GM23338 (cell line): ENCODE measurements around the gene GIMAP5. TPM values are rescaled to one million over a fixed set of nuclear protein-coding genes. Genes with fewer than 3 reads are reported as not detected.

Experiments
- ATAC-seq: fragments of 200-7000 bp; cut with Tn5 transposase; 3 replicates; pipeline ENCODE4 v1.9.1; 2020
- DNase-seq: peaks from one replicate; pipeline ENCODE4 v3.0.0-alpha.2; 2015; ENCODE audit warnings: low spot score
- H2AFZ ChIP-seq: fragments of 200-600 bp; sonication (generic); 2 replicates; pipeline ENCODE4 v1.8.0; 2016; ENCODE audit warnings: antibody characterized with exemption, mild to moderate bottlenecking, moderate library complexity
- H3F3A ChIP-seq: fragments of 200-600 bp; sonication (generic); replicated peaks from 2 replicates; pipeline ENCODE4 v1.8.0; 2017; ENCODE audit warnings: antibody characterized with exemption, mixed run types, low read depth
- H3K27ac ChIP-seq: fragments of 200-600 bp; sonication (generic); 2 replicates; pipeline ENCODE4 v1.6.1; 2016; ENCODE audit warnings: low read depth
- H3K27me3 ChIP-seq: fragments of 200-600 bp; sonication (generic); 2 replicates; pipeline ENCODE4 v1.8.0; 2016; ENCODE audit warnings: mild to moderate bottlenecking, mixed run types, moderate library complexity; ENCODE audit not compliant: insufficient read depth
- H3K36me3 ChIP-seq: fragments of 200-600 bp; sonication (generic); 2 replicates; pipeline ENCODE4 v1.8.0; 2016; ENCODE audit warnings: mild to moderate bottlenecking; ENCODE audit not compliant: insufficient read depth
- H3K4me1 ChIP-seq: fragments of 200-600 bp; sonication (generic); 2 replicates; pipeline ENCODE4 v1.8.0; 2016; ENCODE audit warnings: mild to moderate bottlenecking, moderate library complexity; ENCODE audit not compliant: insufficient read depth
- H3K4me2 ChIP-seq: fragments of 200-600 bp; sonication (generic); 2 replicates; pipeline ENCODE4 v1.7.1; 2017; ENCODE audit warnings: mixed run types
- H3K4me3 ChIP-seq: fragments of 200-600 bp; sonication (generic); 2 replicates; pipeline ENCODE4 v1.6.1; 2016; ENCODE audit warnings: mixed run types
- H3K79me2 ChIP-seq: fragments of 200-600 bp; sonication (generic); replicated peaks from 2 replicates; pipeline ENCODE4 v1.8.0; 2017; ENCODE audit warnings: mild to moderate bottlenecking; ENCODE audit not compliant: insufficient read depth
- H3K9me2 ChIP-seq: fragments of 200-600 bp; sonication (generic); 2 replicates; pipeline ENCODE4 v1.8.0; 2017; ENCODE audit not compliant: insufficient read depth
- H4K20me1 ChIP-seq: fragments of 200-600 bp; sonication (generic); replicated peaks from 2 replicates; pipeline ENCODE4 v1.8.0; 2017; ENCODE audit warnings: mild to moderate bottlenecking; ENCODE audit not compliant: insufficient read depth
- H3K27ac Mint-ChIP-seq: 2 replicates; pipeline ENCODE4 v1.8.0; 2020; ENCODE audit warnings: inconsistent platforms, mild to moderate bottlenecking, moderate library complexity, mixed read lengths
- H3K27me3 Mint-ChIP-seq: 3 replicates; pipeline ENCODE4 v1.8.0; 2022; ENCODE audit warnings: low read depth, mild to moderate bottlenecking, moderate library complexity, mixed read lengths, inconsistent platforms; ENCODE audit not compliant: insufficient read depth, poor library complexity
- H3K36me3 Mint-ChIP-seq: 3 replicates; pipeline ENCODE4 v1.8.0; 2021; ENCODE audit warnings: low read depth, mild to moderate bottlenecking, inconsistent platforms, moderate library complexity, mixed read lengths
- H3K4me1 Mint-ChIP-seq: 3 replicates; pipeline ENCODE4 v1.8.0; 2020; ENCODE audit warnings: mild to moderate bottlenecking, inconsistent platforms, mixed read lengths
- H3K4me3 Mint-ChIP-seq: 3 replicates; pipeline ENCODE4 v1.8.0; 2021; ENCODE audit warnings: moderate library complexity, mild to moderate bottlenecking, inconsistent platforms, mixed read lengths
- H3K9me3 Mint-ChIP-seq: 3 replicates; pipeline ENCODE4 v1.8.0; 2020; ENCODE audit warnings: moderate library complexity, mild to moderate bottlenecking, inconsistent platforms, mixed read lengths
- CREB1 ChIP-seq: fragments of 250-450 bp; sonication (Bioruptor Pico); IDR thresholded peaks from 2 replicates; pipeline ENCODE4 v1.5.0; 2020; ENCODE audit warnings: low read depth, mild to moderate bottlenecking, moderate library complexity
- EZH2phosphoT487 ChIP-seq: fragments of 200-600 bp; sonication (generic); IDR thresholded peaks from one replicate; pipeline ENCODE4 v1.8.1; 2018; ENCODE audit warnings: antibody characterized with exemption; ENCODE audit not compliant: unreplicated experiment
- JUNB ChIP-seq: IDR thresholded peaks from one replicate; pipeline ENCODE4 v1.6.1; 2016; ENCODE audit warnings: antibody characterized with exemption; ENCODE audit not compliant: unreplicated experiment
- NANOG ChIP-seq: IDR thresholded peaks from 2 replicates; pipeline ENCODE4 v1.6.1; 2016; ENCODE audit warnings: antibody characterized with exemption, borderline replicate concordance
- POLR2AphosphoS5 ChIP-seq: IDR thresholded peaks from 2 replicates; pipeline ENCODE4 v1.6.1; 2016; ENCODE audit warnings: antibody characterized with exemption, low read depth
- ZNF114 ChIP-seq: fragments of 250-450 bp; sonication (Bioruptor Pico); IDR thresholded peaks from 2 replicates; pipeline ENCODE4 v1.5.0; 2020; ENCODE audit warnings: mild to moderate bottlenecking, moderate library complexity
- ZNF331 ChIP-seq: fragments of 250-450 bp; sonication (Bioruptor Pico); IDR thresholded peaks from 2 replicates; pipeline ENCODE4 v1.5.0; 2020; ENCODE audit warnings: low read depth, mild to moderate bottlenecking, moderate library complexity
- polyA plus RNA-seq: library from polyadenylated mRNA; unstranded; fragments of >200 nt; fragmentation: Nextera tagmentation; extraction: Ambion mirVana; gene quantifications from 2 replicates; pipeline ENCODE4 v1.2.1, GENCODE V29; 2016
- total RNA-seq: library from RNA; depleted of rRNA; stranded (reverse); fragments of >200 nt; shearing (Covaris generic); gene quantifications from 2 replicates; pipeline ENCODE4 v1.2.3, GENCODE V29; 2014
- TF ChIP-seq, protein P1 (sequence below), 2 experiments: fragments of 200-600 bp in 1 of 2; sonication (generic) in 1 of 2; conservative IDR thresholded peaks; 2 replicates each; pipeline versions ENCODE4 v1.5.1 to v1.6.1; 2016 to 2017; ENCODE audit warnings: antibody characterized with exemption in 2 of 2, low read depth in 2 of 2, mild to moderate bottlenecking in 2 of 2, moderate library complexity in 1 of 2
- TF ChIP-seq, protein P2 (sequence below): IDR thresholded peaks from one replicate; pipeline ENCODE4 v1.6.1; 2018; ENCODE audit warnings: antibody characterized with exemption; ENCODE audit not compliant: unreplicated experiment
- TF ChIP-seq, protein P3 (sequence below): IDR thresholded peaks from 2 replicates; pipeline ENCODE4 v1.6.1; 2016; ENCODE audit warnings: antibody characterized with exemption
- TF ChIP-seq, protein P4 (sequence below): fragments of 250-450 bp; sonication (Bioruptor Pico); IDR thresholded peaks from 2 replicates; pipeline ENCODE4 v1.5.0; 2020; ENCODE audit warnings: mild to moderate bottlenecking, moderate library complexity

GIMAP5 gene
- total and polyA plus RNA-seq, 2 experiments from 2014 or later = not detected

DNA sequence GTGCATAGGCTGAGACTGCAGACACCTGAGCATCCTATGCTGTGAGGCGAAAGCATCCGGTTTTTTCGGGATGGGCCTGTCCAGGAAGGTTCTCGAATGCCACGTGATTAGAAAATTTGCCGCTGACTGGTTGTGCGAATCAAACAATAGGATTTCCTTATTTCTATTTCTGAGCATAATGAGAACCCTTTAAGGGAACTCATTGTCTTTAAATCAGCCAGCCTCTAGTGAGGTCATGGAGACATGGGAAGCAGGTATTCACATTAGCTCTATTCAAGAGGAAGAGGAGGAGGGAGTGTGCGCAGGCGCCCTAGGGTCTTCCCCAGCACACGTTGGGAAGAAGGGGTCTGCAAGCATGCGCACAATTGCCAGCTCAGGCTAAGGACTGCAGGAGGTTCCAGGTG lies 15.2 kb upstream of the GIMAP5 start (continued):
- TF ChIP-seq JUNB (no peak), ZNF114 (CRISPR knock-in tag) (no peak), POLR2AphosphoS5 (no peak), CREB1 (CRISPR knock-in tag) (no peak), EZH2phosphoT487 (no peak)
- TF ChIP-seq, protein P1, sequence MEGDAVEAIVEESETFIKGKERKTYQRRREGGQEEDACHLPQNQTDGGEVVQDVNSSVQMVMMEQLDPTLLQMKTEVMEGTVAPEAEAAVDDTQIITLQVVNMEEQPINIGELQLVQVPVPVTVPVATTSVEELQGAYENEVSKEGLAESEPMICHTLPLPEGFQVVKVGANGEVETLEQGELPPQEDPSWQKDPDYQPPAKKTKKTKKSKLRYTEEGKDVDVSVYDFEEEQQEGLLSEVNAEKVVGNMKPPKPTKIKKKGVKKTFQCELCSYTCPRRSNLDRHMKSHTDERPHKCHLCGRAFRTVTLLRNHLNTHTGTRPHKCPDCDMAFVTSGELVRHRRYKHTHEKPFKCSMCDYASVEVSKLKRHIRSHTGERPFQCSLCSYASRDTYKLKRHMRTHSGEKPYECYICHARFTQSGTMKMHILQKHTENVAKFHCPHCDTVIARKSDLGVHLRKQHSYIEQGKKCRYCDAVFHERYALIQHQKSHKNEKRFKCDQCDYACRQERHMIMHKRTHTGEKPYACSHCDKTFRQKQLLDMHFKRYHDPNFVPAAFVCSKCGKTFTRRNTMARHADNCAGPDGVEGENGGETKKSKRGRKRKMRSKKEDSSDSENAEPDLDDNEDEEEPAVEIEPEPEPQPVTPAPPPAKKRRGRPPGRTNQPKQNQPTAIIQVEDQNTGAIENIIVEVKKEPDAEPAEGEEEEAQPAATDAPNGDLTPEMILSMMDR (conservative IDR thresholded peaks at IDR 0.05; ENCODE audit: low read depth in 2 of 2) = no peak
- TF ChIP-seq, protein P2, sequence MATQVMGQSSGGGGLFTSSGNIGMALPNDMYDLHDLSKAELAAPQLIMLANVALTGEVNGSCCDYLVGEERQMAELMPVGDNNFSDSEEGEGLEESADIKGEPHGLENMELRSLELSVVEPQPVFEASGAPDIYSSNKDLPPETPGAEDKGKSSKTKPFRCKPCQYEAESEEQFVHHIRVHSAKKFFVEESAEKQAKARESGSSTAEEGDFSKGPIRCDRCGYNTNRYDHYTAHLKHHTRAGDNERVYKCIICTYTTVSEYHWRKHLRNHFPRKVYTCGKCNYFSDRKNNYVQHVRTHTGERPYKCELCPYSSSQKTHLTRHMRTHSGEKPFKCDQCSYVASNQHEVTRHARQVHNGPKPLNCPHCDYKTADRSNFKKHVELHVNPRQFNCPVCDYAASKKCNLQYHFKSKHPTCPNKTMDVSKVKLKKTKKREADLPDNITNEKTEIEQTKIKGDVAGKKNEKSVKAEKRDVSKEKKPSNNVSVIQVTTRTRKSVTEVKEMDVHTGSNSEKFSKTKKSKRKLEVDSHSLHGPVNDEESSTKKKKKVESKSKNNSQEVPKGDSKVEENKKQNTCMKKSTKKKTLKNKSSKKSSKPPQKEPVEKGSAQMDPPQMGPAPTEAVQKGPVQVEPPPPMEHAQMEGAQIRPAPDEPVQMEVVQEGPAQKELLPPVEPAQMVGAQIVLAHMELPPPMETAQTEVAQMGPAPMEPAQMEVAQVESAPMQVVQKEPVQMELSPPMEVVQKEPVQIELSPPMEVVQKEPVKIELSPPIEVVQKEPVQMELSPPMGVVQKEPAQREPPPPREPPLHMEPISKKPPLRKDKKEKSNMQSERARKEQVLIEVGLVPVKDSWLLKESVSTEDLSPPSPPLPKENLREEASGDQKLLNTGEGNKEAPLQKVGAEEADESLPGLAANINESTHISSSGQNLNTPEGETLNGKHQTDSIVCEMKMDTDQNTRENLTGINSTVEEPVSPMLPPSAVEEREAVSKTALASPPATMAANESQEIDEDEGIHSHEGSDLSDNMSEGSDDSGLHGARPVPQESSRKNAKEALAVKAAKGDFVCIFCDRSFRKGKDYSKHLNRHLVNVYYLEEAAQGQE = no peak

DNA sequence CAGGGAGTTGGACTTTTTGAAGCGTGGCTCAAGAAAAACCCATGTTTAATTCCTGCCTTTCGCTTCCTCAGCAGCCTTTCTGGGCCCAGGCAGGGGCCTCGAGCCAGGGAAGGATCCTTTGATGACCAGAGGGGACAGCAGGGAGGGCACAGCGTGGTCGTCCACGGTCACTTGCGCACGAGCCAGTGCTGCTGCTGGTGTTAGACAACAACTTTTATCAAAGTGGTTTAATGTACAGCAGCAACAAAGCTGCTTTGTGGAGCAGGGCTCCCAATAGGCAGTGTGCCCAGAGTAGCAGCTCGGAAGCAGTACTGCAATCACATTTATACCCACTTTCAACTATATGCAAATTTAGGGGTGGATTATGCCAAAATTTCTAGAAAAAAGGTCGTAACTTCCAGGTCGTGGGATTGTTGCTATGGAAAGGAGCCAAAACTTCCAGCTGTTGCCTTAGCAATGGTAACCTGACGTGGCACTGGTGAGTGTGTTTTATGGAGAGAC lies 14.7 kb upstream of the GIMAP5 start:
- no peaks in the 10 kb centered on the region for H3K4me1 Mint-ChIP-seq
- no peaks in the 10 kb centered on the region for H3K36me3 Mint-ChIP-seq
- Histone ChIP-seq H3F3A (no peaks in the 10 kb centered on the region), H3K4me1 (no peaks in the 10 kb centered on the region), H4K20me1 (no peaks in the 10 kb centered on the region; the same call in 1 of the 2 replicates), H3K9me2 (no peaks in the 10 kb centered on the region), H3K79me2 (no peaks in the 10 kb centered on the region), H3K4me2 (no peak overlapping the region), H3K27me3 (peaks cover 54% of the 10 kb centered on the region), H2AFZ (no peak overlapping the region), H3K4me3 (no peak overlapping the region), H3K27ac (no peak overlapping the region), H3K36me3 (no peaks in the 10 kb centered on the region)
- no peak overlapping the region for H3K4me3 Mint-ChIP-seq
- H3K9me3 Mint-ChIP-seq = peaks cover 6% of the 10 kb centered on the region; the same call in 2 of the 3 replicates
- peaks cover 38% of the 10 kb centered on the region for H3K27me3 Mint-ChIP-seq
- DNase-seq (no peak), ATAC-seq (no peak)
- H3K27ac Mint-ChIP-seq = no peak overlapping the region
- TF ChIP-seq, protein P3, sequence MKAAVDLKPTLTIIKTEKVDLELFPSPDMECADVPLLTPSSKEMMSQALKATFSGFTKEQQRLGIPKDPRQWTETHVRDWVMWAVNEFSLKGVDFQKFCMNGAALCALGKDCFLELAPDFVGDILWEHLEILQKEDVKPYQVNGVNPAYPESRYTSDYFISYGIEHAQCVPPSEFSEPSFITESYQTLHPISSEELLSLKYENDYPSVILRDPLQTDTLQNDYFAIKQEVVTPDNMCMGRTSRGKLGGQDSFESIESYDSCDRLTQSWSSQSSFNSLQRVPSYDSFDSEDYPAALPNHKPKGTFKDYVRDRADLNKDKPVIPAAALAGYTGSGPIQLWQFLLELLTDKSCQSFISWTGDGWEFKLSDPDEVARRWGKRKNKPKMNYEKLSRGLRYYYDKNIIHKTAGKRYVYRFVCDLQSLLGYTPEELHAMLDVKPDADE = no peak
- TF ChIP-seq ZNF331 (CRISPR knock-in tag) = no peak
- TF ChIP-seq, protein P4, sequence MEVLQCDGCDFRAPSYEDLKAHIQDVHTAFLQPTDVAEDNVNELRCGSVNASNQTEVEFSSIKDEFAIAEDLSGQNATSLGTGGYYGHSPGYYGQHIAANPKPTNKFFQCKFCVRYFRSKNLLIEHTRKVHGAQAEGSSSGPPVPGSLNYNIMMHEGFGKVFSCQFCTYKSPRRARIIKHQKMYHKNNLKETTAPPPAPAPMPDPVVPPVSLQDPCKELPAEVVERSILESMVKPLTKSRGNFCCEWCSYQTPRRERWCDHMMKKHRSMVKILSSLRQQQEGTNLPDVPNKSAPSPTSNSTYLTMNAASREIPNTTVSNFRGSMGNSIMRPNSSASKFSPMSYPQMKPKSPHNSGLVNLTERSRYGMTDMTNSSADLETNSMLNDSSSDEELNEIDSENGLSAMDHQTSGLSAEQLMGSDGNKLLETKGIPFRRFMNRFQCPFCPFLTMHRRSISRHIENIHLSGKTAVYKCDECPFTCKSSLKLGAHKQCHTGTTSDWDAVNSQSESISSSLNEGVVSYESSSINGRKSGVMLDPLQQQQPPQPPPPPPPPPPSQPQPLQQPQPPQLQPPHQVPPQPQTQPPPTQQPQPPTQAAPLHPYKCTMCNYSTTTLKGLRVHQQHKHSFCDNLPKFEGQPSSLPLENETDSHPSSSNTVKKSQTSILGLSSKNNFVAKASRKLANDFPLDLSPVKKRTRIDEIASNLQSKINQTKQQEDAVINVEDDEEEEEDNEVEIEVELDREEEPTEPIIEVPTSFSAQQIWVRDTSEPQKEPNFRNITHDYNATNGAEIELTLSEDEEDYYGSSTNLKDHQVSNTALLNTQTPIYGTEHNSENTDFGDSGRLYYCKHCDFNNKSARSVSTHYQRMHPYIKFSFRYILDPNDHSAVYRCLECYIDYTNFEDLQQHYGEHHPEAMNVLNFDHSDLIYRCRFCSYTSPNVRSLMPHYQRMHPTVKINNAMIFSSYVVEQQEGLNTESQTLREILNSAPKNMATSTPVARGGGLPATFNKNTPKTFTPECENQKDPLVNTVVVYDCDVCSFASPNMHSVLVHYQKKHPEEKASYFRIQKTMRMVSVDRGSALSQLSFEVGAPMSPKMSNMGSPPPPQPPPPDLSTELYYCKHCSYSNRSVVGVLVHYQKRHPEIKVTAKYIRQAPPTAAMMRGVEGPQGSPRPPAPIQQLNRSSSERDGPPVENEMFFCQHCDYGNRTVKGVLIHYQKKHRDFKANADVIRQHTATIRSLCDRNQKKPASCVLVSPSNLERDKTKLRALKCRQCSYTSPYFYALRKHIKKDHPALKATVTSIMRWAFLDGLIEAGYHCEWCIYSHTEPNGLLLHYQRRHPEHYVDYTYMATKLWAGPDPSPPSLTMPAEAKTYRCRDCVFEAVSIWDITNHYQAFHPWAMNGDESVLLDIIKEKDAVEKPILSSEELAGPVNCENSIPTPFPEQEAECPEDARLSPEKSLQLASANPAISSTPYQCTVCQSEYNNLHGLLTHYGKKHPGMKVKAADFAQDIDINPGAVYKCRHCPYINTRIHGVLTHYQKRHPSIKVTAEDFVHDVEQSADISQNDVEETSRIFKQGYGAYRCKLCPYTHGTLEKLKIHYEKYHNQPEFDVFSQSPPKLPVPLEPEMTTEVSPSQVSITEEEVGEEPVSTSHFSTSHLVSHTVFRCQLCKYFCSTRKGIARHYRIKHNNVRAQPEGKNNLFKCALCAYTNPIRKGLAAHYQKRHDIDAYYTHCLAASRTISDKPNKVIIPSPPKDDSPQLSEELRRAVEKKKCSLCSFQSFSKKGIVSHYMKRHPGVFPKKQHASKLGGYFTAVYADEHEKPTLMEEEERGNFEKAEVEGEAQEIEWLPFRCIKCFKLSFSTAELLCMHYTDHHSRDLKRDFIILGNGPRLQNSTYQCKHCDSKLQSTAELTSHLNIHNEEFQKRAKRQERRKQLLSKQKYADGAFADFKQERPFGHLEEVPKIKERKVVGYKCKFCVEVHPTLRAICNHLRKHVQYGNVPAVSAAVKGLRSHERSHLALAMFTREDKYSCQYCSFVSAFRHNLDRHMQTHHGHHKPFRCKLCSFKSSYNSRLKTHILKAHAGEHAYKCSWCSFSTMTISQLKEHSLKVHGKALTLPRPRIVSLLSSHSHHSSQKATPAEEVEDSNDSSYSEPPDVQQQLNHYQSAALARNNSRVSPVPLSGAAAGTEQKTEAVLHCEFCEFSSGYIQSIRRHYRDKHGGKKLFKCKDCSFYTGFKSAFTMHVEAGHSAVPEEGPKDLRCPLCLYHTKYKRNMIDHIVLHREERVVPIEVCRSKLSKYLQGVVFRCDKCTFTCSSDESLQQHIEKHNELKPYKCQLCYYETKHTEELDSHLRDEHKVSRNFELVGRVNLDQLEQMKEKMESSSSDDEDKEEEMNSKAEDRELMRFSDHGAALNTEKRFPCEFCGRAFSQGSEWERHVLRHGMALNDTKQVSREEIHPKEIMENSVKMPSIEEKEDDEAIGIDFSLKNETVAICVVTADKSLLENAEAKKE = no peak
- no peak for TF ChIP-seq EZH2phosphoT487
- no peak for TF ChIP-seq NANOG
- TF ChIP-seq POLR2AphosphoS5 = no peak
